Measurements from ENCODE around the gene TREH.
"Not testable (repeated sequence)": the region's sequence is repeated elsewhere in the genome, so short reads cannot be mapped to it uniquely, and the experiment has no call there.

Gene TREH, protein sequence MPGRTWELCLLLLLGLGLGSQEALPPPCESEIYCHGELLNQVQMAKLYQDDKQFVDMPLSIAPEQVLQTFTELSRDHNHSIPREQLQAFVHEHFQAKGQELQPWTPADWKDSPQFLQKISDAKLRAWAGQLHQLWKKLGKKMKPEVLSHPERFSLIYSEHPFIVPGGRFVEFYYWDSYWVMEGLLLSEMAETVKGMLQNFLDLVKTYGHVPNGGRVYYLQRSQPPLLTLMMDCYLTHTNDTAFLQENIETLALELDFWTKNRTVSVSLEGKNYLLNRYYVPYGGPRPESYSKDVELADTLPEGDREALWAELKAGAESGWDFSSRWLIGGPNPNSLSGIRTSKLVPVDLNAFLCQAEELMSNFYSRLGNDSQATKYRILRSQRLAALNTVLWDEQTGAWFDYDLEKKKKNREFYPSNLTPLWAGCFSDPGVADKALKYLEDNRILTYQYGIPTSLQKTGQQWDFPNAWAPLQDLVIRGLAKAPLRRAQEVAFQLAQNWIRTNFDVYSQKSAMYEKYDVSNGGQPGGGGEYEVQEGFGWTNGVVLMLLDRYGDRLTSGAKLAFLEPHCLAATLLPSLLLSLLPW

DNA sequence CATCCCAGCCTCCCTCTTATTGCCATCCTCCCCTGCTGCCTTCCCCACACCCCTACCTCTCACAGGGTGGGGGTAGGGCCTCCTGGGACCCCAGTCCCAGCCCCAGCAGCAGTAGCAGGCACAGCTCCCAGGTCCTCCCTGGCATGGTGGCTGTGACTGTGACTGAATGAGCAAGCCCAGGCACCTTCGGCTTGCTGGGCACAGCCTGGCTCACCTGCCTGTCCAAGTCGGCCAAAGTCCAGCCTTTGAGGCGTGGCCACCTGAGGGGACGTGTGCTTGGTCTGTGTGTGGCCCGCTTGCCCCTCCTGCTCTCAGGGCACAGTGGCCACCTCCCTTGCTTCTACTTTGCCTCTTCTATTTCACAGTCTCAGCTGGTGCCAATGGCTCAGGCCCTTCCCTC, at the start of gene TREH:
TREH (minus strand) TSS at position 168 of the 400 bp plus-strand sequence; CDS start at position 145, 23 bp downstream.
- no peak for DNase-seq

DNA sequence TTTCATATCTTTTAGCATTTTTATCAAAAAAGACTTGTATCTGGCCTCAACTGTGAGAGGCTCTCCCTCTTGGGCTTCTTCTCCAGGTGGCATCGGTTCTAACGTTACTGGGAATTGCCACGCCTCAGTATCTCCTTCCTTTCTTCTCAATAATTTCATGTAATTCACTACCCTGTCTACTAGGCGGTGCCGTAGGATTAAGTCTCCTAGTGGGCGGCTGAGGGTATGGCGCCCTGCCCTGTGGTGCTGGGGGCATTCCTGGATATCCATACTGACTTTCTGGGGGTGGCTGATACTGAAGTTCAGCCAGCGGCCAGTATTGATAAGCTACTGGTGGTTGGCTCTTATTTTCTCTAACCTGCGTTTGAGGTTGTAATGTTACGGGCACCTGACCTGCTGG, 48.7 kb upstream of the TREH start:
- not testable (repeated sequence) for DNase-seq

DNA sequence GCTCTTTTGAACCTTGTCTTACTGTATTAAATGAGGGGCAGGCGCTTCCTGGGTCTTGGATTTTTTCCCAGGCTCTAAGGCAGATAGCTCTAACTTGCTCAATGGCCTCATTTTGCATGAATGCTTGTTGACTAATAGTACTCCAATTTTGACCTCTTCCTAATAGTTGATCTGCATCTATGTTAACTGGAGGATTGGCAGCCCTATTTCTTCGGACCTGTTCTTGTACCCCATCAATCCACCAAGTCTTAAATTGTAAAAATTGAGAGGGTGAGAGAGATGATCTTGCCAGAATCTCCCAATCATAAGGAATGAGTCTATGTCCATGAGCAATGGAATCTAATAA, 48.2 kb upstream of the TREH start:
- DNase-seq, result not testable (repeated sequence)

DNA sequence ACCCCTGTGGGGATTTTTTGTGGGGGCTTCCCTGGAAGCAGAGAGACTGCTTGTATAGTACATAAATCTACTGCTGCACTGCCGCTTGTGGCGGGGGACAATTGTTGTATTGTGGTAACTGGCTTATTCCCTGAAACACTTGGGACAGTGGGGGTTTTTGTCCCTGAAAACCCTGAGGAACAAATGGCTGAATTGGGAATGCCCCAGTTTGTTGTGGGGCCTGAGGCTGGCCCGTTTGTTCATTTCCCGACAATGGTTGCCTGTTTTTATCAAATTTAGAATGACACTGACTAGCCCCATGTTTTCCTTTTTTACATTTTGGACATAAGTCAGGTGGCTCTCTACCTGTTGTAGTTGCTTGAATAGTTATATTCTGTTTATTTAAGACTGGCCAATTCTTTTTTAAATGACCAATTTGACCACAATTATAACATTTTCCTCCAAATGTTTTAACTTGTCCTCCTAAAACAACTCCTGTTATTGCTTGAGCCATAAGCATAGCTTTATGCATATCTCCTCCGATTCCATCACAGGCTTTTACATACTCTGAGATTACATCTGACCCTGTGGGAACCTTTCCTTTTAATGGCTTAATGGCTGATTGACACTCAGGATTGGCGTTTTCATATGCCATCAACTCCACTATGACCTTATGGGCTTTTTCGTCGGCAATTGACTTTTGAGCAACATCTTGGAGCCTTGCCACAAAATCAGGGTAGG, 47.7 kb upstream of the TREH start:
- not testable (repeated sequence) for DNase-seq

DNA sequence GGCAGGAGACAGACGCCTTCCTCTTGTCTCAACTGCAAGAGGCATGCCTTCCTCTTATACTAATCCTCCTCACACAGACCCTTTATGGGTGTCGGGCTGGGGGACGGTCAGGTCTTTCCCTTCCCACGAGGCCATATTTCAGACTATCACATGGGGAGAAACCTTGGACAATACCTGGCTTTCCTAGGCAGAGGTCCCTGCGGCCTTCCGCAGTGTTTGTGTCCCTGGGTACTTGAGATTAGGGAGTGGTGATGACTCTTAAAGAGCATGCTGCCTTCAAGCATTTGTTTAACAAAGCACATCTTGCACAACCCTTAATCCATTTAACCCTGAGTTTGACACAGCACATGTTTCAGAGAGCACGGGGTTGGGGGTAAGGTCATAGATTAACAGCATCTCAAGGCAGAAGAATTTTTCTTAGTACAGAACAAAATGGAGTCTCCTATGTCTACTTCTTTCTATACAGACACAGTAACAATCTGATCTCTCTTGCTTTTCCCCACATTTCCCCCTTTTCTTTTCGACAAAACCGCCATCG, 42.1 kb upstream of the TREH start:
- DNase-seq, result not testable (repeated sequence)

DNA sequence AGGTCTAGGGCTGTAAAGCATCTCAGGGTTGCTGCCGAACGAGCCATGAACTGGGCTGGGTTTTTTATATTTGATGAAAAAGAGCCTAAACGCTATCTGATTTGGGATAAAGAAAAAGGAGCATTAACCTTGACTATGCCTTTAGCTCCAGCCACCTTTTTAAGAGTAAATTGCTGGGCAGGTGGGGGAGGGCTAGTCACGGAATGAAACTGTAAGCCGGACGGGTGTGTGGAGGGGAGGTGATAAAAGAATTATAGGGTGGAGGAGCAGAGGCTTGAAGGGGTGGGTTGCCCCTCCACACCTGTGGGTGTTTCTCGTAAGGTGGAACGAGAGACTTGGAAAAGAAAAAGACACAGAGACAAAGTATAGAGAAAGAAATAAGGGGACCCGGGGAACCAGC, 41.3 kb upstream of the TREH start:
- DNase-seq, result not testable (repeated sequence)

DNA sequence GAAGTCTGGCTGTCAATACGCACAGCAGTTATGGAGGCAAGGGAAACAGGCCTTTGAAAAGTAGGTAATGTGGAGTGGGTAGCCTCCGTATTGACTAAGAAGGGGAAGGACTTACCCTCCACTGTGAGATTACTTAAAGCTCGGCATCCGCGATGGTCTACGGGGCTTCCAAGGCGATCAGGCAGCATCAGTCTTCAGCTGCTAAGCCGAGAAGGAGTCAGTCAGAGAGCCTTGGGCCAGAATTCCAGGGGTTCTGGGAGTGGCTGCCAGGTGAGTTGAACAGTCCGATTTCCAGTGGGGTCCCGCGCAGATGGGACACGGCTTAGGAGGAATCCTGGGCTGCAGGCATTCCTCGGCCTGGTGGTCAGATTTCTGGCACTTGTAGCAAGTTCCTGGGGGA, 40.6 kb upstream of the TREH start:
- DNase-seq, result not testable (repeated sequence)

DNA sequence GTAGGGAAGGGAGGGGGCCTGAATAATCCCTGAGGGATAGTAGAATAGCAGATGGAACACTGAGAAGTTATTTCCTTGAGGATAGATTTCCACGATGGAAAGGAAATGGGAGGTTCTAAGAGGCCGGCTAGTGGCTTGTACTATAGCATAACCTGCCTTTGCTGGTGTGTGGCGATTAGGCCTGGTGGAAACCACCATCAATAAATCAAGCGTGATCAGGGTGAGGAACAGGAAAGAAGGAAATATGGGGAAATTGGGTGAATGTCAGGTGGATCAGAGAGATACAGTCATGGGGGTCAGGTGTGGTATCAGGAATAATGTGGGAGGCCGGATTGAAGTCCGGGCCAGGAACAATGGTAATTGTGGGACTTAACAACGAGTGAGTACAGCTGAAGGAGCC, 39.1 kb upstream of the TREH start:
- not testable (repeated sequence) for DNase-seq

DNA sequence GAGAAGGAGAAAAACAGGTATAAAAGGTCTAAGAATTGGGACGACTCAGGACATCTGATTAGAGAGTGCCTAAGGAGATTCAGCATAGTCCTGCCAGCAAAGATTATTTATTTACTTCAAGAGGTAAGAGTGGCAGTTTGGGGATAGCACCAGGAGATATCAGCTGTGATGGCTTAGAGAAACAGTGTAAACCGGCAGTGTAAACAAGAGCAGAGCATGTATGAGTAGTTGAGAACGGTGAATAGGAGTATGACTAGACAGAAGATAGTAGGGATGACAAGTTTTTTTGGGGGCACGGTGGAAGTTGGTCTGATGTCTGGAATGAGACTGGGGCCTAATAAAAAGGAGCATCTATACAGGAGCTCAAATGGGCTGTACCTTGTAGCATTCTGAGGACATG, 38.3 kb upstream of the TREH start:
- not testable (repeated sequence) for DNase-seq

DNA sequence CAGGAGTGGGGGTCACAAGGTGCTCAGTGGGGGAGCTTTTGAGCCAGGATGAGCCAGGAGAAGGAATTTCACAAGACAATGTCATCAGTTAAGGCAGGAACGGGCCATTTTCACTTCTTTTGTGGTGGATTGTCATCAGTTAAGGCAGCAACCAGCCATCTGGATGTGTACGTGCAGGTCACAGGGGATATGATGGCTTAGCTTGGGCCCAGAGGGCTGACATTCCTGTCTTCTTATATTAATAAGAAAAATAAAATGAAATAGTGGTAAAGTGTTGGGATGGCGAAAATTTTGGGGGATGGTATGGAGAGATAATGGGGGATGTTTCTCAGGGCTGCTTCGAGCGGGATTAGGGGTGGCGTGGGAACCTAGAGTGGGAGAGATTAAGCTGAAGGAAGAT, 37.8 kb upstream of the TREH start:
- DNase-seq, result not testable (repeated sequence)

DNA sequence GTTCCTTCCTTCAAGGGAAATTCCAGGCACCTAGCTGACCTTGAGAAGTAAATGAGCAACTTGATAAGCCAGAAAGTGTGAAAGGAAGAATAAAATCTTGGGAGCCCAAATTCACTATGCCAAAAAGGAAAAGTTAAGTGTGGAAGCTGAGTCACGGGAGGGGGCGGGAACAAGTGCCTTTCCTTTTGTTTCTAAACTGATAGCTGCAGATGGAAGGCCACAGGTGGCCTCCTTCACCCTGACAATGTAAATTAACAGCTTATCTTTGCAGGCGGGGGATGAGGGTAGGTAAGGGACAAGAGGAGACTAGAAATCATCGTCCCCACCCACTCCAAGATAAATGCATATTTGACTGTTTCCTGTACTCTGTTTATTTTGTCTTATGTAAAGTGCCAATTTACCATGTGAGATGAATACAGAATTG, 36.4 kb upstream of the TREH start:
- peak; percentile 81 for DNase-seq

DNA sequence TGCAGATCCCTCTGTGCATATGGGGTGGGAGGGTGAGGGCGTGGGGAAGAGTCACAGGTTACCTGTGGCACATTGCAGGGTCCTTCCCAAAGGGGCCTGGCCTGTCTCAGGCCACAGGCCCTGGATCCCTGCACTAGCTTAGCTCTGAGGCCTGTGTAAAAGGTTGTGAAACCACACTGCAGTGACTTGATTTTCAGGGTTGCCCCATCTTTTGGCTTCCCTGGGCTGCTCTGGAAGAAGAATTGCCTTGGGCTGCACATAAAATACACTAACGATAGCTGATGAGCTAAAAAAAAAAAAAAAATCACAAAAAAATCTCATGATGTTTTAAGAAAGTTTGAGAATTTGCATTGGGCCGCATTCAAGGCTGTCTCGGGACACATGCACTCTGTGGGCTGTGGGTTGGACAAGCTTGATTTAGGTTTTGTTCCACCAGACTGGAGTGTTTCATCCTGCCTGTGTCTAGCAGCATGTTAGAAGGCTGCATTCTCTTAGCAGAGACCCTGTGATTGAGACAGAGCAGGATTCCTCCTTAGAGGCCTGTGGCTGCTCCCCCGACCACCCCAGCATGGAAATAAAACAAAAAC, 35.9 kb upstream of the TREH start:
- DNase-seq, result peak; percentile 61

DNA sequence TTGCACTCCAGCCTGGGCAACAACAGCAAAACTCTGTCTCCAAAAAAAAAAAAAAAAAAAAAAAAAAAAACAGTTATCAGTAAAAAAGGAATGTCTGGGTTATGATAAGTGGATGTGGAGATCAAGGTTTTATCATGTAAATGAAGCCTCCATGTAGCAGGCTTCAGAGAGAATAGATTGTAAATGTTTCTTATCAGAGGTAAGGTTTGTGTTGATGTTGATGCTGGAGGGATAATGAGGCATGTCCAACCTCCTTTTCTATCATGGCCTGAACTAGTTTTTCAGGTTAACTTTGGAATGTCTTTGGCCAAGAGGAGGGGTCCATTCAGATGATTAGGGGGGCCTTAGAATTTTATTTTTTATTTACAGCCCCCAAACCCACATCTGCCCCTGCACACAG, 35.4 kb upstream of the TREH start:
- DNase-seq, result no peak

DNA sequence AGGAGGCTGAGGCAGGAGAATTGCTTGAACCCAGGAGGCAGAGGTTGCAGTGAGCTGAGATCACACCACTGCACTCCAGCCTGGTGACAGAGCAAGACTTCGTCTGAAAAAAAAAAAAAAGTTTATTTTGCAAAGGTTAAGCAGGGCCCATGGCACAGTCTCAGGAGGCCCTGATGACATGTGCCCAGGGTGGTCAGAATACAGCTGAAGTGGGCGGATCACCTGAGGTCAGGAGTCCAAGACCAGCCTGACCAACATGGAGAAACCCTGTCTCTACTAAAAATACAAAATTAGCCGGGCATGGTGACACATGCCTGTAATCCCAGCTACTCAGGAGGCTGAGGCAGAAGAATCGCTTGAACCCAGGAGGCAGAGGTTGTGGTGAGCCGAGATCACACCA, 35.0 kb upstream of the TREH start:
- DNase-seq, result not testable (repeated sequence)

DNA sequence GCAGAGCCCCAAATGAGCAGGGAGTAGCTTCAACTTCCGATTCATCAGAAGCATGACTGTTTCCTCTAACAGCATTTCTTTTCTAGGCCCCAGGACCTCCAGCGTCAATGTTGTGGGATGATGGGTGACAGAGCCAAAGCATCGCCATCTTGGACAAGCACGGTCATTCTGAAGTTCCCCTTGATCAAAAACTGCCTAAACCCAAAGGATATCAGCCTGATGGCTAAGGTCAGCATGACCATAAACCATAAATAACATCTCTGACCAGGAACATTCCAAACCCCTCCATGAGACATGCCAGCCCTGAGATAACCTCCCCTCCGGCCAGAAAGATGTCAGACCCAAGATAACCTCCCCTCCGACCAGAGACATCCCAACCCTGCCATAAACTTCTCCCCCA, 28.8 kb upstream of the TREH start:
- no peak for DNase-seq

DNA sequence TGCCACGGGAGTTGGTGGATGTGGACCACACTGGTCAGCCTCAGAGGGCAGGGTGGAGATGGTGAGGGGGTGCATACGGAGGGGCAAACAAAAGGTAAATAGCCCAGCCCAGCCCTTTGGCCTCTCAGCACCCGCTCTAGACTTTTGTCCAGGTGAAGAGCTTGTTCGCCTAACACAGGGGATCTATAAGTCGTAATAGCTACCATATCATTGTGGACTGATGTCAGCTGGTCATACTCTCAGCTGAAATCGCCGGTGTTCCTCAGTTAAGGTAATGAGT, 27.0 kb upstream of the TREH start:
- no peak for DNase-seq

DNA sequence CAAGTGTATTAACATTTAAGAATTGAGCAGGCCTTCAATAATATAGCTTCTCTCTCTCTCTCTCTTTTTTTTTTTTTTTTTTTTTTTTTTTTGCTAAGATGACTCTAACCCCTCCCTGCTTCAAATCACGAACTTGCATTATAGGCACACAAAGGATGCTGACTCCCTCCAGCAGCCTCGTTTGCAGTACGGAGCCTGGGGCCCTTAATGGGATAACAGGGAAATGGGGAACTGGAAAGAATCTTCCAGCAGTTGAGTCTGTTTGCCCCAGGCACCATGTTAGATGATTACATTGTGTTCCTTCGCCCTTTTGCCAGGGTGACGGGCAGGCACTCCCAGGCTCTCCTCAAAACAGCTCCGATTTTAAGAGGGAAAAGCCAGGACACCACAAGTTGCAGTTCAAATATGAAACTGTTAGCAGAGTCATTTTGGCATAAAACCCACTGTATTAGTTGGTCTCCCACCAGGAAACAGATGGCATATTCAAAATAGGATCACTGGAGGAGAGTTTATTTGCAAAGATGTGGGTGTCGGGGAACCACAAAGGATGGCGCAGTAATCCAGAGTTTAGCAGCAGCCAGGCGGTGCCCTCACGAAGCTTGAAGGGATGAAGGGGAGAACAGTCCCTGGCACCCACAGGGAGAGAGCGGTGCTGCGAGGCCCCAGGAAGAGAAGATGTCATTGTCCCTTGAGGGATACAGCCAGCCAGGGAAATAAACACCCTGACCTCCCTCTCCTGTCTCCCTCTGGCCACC, 26.5 kb upstream of the TREH start:
- DNase-seq, result peak; percentile 41

DNA sequence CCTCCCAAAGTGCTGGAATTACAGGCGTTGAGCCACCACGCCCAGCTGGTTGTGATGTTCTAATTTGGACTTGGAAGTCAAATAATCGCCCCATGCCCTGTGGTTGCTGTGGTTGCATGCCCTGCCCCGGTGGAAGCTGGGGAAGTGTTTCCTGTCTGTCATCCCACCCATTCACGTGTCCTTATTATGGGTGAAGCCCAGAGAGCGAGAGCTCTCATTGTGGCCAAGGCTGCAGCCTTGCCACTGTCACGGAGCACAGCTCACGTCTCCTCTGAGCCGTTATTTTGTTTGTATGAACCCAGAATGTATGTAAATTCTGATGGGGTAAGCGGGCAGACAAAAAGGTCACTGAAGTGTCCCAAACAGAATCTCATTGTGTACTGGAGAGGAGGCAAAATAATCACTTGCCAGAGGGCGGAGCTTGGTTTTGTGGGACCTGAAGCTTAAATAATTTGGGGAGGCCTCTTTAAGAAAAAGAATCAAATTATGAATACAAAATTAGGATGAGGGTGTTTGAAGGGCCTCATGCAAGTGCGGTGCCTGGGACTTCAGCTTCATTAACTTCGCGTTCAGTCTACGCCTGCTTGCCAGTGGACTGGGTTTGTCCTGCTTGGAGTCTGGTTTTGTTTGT, 25.8 kb upstream of the TREH start:
- no peak for DNase-seq

DNA sequence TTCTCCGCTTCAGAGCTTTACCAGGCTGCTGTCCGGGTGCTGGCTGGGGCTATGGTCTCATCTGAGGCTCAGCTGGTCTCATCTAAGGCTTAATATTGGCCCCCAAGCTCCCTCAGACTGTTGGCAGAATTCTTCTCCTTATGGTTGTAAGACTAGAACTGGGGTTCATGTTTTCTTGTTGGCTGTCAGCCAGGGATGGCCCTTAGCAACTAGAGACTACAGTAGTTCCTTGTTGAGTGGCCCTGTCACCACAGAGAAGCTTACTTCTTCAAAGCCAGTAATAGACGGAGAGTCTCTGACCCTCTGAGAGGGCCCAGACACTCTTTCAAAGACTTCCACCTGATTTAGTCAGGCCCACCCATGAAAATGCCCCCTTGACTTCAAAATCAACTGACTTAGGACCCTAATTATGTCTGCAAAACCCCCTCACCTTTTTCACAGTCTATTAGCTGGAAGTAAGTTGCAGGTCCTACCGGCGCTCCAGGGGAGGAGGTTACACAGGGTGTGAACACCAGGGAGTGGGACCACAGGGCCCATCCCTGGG, 24.2 kb upstream of the TREH start:
- DNase-seq, result peak; percentile 17

DNA sequence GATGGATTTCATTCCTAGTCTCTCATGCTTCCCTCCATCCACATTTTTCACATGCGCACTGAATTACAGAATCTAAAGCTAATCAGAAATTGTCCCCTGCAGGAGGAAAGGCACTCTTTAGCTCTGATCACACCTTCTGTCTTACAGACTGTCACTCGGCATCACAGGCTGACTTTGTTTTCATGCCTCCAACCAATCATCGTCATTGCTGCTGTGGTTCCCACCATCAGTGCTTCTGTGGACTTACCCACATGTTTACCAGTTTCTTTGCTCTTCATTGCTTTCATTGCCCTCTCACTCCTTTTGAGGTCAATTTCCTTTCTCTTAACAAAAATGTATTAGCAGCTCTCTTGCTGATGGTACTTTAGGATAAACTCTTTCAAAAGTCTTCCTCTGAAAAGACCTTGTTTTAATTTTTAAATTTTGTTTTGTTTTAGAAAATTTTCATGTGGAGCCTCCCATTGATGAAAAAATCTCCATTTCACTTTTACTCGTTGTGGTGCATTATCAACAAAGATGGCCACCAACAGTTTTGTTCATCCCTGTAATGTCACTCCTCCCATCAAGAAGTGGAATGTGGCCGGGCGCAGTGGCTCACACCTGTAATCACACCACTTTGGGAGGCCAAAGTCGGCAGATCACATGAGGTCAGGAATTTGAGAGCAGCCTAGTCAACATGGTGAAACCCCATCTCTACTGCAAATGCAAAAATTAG, 20.2 kb upstream of the TREH start:
- DNase-seq, result no peak

DNA sequence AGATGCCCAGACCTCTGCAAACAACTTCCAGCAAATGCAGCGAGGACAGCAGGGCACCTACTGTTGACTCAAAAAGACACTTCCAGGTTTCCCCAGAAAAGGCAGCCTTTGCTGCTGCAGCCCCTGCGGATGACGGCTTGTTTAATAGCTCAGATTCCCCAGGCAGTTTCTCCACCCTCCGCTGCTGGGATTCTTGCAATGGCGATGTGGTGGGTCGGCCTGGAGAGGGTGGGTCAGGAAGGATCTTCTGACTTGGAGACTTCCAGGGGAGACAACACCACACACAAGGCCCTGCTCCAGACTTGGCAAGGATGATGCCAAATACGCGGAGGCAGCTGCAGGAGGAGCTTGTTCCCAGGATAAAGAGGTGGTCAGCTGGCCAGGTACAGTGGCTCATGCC, 17.9 kb upstream of the TREH start:
- no peak for DNase-seq
